Right lobe of liver (tissue), 6 donors: ENCODE results near the gene HORMAD2. TPM values are rescaled to one million over a fixed set of nuclear protein-coding genes. Genes with fewer than 3 reads are reported as not detected.

ENCODE experiments used
- ATAC-seq, 4 donors: fragments of 200-7000 bp; cut with Tn5 transposase; one replicate each; pipeline ENCODE4 v1.9.1; 2020; ENCODE audit warnings: mild to moderate bottlenecking in 4 of 4, moderate library complexity in 4 of 4
- DNase-seq, 3 donors: peaks; one replicate each; pipeline ENCODE4 v3.0.0-alpha.2; 2020
- H3K27ac ChIP-seq, 3 donors: fragments of 200-600 bp; one replicate each; pipeline ENCODE4 v1.8.0; 2022
- H3K27me3 ChIP-seq, 2 donors: fragments of 200-600 bp; one replicate each; pipeline ENCODE4 v1.8.0; 2022
- H3K36me3 ChIP-seq, 4 donors: fragments of 200-600 bp; sonication (generic) in 1 of 4; one replicate each; pipeline versions ENCODE4 v1.5.1 to v1.8.0; 2017 to 2022; ENCODE audit warnings: control low read depth in 1 of 4
- H3K4me1 ChIP-seq, 4 donors: fragments of 200-600 bp; sonication (generic) in 1 of 4; one replicate each; pipeline versions ENCODE4 v1.5.1 to v1.8.0; 2017 to 2022; ENCODE audit warnings: control low read depth in 1 of 4
- H3K4me3 ChIP-seq, 3 donors: fragments of 200-600 bp; one replicate each; pipeline ENCODE4 v1.8.0; 2022
- H3K9me3 ChIP-seq, 4 donors: fragments of 200-600 bp; sonication (generic) in 1 of 4; one replicate each; pipeline versions ENCODE4 v1.5.1 to v1.8.0; 2017 to 2022; ENCODE audit warnings: control low read depth in 1 of 4
- POLR2A ChIP-seq: fragments of 450-650 bp; IDR thresholded peaks from one replicate; pipeline ENCODE4 v1.6.1; 2017; ENCODE audit warnings: antibody characterized with exemption, mild to moderate bottlenecking
- WGBS: methylation state at CpG from one replicate; pipeline ENCODE4 v1.1.6; 2018; ENCODE audit warnings: low coverage, low lambda C conversion rate; ENCODE audit not compliant: insufficient coverage; ENCODE audit errors: missing lambda C conversion rate; 5-methylcytosine and 5-hydroxymethylcytosine counted together
- intact Hi-C, 2 donors: fragments of 100-400 bp; cut with DNase I; formaldehyde crosslinking; loops; one replicate each; pipeline versions ENCODE4 v1.11.2 to v1.14.1; 2022
- total RNA-seq, 6 experiments: library from RNA; depleted of rRNA in 2 of 6; stranded (reverse); fragments of >200 nt in 2 of 6; fragmentation: NEBNext Ultra II Directional in 3 of 6; extraction: Animal tissue kit (Norgen Biotek cat#: 25700) in 3 of 6; gene quantifications; one replicate each; pipeline versions ENCODE4 v1.1.0 to v1.2.4, GENCODE V29; 2016 to 2023
- TF ChIP-seq, protein P1 (sequence below), 4 donors: fragments of 200-600 bp in 3 of 4; fragments of 450-650 bp in 1 of 4; IDR thresholded peaks; one replicate each; pipeline versions ENCODE4 v1.5.1 to v1.8.0; 2016 to 2022; ENCODE audit warnings: antibody characterized with exemption in 4 of 4, mild to moderate bottlenecking in 2 of 4
- donor health status: DM: no; HTN: yes; CAD: no.
- donor health status: DM: no; HTN: no; CAD: no.
- donor health status: DM: no; HTN: no; CAD: no.
- donor health status: DM: no; HTN: yes; CAD: no.
- donor health status: DM: no; HTN: yes; CAD: no.

The HORMAD2 gene
- total RNA-seq, 6 experiments from 2014 or later = 0.50 to 3.0 (median 1.6) TPM; not detected in 1

DNA sequence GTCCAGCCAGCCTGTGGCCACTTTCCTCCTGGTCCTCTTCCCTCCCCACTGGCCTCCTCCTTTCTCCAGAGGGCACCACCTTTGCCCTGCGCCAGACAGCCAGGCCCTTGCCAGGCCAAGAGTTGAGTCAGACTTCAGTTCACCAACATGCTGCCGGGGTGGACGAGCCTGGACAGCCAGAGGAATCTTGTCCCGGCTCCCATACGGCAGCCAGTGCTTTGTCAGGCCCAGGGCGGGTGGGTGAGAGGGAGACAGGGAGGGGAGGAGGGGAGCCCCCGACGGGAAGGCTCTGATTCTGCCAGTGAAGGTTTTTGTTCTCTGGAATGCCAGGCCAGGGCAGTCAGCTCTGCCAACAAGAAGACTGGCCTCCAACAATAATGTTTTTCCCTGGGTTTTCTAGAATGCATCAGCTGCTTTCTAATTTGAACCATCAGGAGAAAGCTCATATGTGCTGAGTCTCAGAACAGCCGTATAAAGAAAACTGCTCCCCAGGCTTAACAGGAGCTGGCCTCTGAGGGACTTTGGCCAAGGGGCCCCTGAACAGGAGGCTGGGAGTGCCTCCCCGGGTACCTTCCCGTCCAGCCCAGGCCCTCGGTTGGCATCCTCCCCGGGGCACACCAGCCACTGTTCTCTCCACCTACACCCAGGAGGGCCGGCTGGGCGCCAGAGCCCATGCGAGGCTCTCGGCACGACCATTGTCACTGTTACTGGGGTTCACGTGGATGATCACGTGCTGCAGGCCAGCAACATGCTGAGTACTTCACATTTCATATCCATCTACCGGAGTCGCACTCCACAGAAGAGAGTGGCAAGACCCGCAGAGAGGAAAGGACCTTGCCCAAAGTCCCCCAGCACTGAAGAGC lies 137.7 kb downstream of the HORMAD2 start:
- H3K36me3 ChIP-seq = no peaks in the 10 kb centered on the region
- H3K4me1 ChIP-seq = peaks cover 0 to 2% (median under 1%) of the 10 kb centered on the region in 4 donors
- TF ChIP-seq, protein P1, sequence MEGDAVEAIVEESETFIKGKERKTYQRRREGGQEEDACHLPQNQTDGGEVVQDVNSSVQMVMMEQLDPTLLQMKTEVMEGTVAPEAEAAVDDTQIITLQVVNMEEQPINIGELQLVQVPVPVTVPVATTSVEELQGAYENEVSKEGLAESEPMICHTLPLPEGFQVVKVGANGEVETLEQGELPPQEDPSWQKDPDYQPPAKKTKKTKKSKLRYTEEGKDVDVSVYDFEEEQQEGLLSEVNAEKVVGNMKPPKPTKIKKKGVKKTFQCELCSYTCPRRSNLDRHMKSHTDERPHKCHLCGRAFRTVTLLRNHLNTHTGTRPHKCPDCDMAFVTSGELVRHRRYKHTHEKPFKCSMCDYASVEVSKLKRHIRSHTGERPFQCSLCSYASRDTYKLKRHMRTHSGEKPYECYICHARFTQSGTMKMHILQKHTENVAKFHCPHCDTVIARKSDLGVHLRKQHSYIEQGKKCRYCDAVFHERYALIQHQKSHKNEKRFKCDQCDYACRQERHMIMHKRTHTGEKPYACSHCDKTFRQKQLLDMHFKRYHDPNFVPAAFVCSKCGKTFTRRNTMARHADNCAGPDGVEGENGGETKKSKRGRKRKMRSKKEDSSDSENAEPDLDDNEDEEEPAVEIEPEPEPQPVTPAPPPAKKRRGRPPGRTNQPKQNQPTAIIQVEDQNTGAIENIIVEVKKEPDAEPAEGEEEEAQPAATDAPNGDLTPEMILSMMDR (IDR thresholded peaks at IDR 0.05) = no peak
- TF ChIP-seq POLR2A = no peak
- no peak for ATAC-seq
- intact Hi-C loops = no loop called here
- no peak overlapping the region for H3K4me3 ChIP-seq
- no peaks in the 10 kb centered on the region for H3K9me3 ChIP-seq
- 74% methylated on average over 5 of the region's 23 CpGs for WGBS
- no peak overlapping the region for H3K27ac ChIP-seq
- no peaks in the 10 kb centered on the region for H3K27me3 ChIP-seq
- no peak for DNase-seq

DNA sequence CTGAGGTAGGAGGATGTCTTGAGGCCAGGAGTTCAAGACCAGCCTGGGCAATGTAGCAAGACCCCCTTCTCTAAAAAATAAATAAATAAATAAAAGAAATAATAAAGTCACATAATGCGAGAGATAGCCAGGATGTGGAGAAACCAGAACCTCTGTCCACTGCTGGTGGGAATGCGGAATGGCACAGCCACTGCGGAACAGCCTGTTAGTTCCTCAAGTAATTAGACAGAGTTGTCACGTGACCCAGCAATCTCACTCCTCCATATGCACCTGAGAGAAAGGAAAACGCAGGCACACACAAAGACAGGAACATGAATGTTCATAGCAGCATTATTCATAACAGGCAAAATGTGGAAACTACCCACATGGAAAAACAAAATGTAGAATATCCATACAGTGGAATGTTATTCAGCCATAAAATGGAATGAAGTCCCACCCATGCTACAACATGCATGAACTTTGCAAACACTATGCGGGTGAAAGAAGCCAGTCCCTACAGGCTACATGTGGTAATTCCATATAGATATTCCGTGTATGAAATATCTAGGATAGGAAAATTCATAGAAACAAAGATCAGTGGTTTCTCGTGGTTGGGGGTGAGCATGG lies 138.9 kb downstream of the HORMAD2 start:
- 65% methylated on average over 8 of the region's 8 CpGs for WGBS
- Histone ChIP-seq H3K27ac (no peak overlapping the region), H3K4me1 (no peaks in the 10 kb centered on the region), H3K27me3 (no peaks in the 10 kb centered on the region), H3K4me3 (no peak overlapping the region), H3K36me3 (no peaks in the 10 kb centered on the region), H3K9me3 (no peaks in the 10 kb centered on the region)
- ATAC-seq (no peak), DNase-seq (no peak)
- intact Hi-C loops = no loop called here
- no peak for TF ChIP-seq POLR2A
- TF ChIP-seq, protein P1 (IDR thresholded peaks at IDR 0.05) = no peak

DNA sequence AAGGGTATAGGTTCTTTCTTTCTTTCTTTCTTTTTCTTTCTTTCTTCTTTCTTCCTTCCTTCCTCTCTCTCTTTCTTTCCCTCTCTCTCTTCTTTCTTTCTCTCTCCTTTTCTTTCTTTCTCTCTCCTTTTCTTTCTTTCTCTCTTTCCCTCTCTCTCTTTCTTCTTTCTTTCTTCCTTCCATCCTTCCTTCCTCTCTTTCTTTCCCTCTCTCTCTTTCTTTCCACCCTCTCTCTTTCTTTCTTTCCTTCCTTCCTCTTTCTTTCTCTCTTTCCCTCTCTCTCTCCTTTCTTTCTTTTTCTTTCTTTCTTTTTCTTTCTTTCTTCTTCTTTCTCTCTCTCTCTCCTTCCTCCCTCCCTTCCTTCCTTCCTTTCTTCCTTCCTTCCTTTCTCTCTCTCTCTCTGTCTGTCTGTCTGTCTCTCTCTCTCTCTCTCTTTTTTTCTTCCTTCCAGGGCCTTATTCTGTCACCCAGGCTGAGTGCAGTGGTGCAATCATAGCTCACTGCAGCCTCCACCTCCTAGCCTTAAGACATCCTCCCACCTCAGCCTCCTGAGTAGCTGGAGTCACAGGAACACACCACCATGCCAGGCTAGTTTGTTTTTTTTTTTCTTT lies 139.5 kb downstream of the HORMAD2 start:
- H3K27ac ChIP-seq = no peak overlapping the region
- intact Hi-C loops = no loop called here
- ATAC-seq (no peak), DNase-seq (no peak)
- no peak overlapping the region for H3K4me3 ChIP-seq
- no peaks in the 10 kb centered on the region for H3K9me3 ChIP-seq
- H3K27me3 ChIP-seq = no peaks in the 10 kb centered on the region
- no peaks in the 10 kb centered on the region for H3K36me3 ChIP-seq
- no peak for TF ChIP-seq POLR2A
- TF ChIP-seq, protein P1 (IDR thresholded peaks at IDR 0.05) = no peak
- H3K4me1 ChIP-seq = no peaks in the 10 kb centered on the region

DNA sequence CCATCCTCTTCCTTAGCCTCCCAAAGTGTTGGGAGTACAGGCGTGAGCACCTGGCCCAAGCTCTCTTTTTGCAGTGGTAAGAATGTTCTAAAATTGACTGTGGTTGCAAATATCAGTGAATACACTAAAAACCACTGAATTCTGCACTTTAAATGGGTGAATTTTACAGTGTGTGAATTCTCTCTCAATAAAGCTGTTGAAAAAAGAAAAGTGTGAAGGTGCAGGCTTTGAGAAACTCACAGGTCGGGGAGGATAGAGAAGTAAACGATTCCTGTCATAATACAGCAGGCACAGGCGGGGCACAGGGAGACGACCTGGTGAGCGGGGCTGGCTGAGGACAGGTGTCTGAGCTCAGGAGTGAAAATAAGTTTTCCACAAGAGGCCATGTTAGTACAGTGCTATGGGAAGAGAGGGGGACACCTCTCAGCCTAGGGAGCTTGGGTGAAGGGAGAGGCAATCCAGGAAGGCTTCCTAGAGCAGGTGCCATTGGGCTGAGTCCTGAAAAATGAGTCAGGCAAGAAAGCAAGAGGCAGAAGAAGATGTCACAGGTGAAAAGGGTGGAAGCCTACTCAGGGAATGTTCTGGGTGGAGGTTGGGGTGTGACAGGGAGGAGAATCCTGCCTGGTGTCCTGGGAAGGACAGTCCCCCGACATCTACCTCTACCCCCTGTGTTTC lies 140.2 kb downstream of the HORMAD2 start:
- TF ChIP-seq, protein P1 (IDR thresholded peaks at IDR 0.05) = no peak
- no peak for TF ChIP-seq POLR2A
- no peaks in the 10 kb centered on the region for H3K4me1 ChIP-seq
- H3K4me3 ChIP-seq = no peak overlapping the region
- DNase-seq (no peak), ATAC-seq (peak in 1 of 4 donors; percentile 19)
- H3K27ac ChIP-seq = no peak overlapping the region
- H3K27me3 ChIP-seq = no peaks in the 10 kb centered on the region
- H3K36me3 ChIP-seq = no peaks in the 10 kb centered on the region
- WGBS = 41% methylated on average over 6 of the region's 7 CpGs
- intact Hi-C loops = no loop called here
- H3K9me3 ChIP-seq = no peaks in the 10 kb centered on the region
